ELF-1 (cell line): ENCODE data around the gene TCTN1.
"Not testable (repeated sequence)": the region's sequence is repeated elsewhere in the genome, so short reads cannot be mapped to it uniquely, and the experiment has no call there.

Experiments used
- DNase-seq: peaks from one replicate; pipeline ENCODE4 v3.0.0-alpha.2; 2016; ENCODE audit warnings: low read depth, low spot score

The TCTN1 gene

DNA sequence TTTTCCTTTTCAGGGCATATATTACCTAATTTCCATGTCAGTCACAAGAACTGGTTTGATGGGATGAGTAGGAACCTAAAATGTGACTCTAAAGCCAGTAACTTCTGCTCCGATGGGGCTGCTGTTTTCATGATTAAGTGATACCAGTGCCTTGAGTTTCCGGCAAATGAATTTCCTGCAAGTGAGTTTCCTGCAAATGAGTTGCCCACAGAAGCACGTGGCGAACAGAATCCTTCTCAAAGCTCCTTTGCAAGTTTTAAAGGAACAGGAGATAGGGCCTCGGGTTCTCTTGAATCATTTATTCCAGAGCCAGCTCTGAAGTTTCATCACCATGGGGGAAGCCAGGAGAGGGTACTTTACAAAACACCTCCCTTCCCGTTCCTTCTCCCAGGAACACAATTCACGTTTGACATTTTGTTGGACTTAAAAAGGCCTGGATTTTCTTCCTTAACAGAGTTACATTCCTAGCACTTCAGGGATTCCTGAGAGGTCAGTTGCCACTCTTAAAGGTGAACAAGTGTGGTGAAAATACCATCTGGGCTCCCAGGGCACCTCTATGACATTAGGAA lies 28.6 kb upstream of the TCTN1 start:
- no peak for DNase-seq

DNA sequence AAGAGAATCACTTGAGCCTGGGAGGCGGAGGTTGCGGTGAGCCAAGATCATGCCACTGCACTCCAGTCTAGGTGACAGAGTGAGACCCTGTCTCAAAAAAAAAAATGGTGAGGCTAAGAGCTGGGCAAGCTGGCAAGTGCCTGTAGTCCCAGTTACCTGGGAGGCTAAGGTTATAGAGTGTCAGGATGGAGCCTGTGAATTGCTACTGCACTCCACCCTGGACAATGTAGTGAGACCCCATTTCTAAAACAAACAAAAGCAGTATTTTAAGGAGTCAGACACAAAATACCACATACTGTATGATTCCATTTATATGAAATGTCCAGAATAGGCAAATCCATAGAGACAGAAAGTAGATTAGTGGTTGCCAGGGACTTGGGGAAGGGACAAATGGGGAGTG lies 26.8 kb upstream of the TCTN1 start:
- DNase-seq: not testable (repeated sequence)

DNA sequence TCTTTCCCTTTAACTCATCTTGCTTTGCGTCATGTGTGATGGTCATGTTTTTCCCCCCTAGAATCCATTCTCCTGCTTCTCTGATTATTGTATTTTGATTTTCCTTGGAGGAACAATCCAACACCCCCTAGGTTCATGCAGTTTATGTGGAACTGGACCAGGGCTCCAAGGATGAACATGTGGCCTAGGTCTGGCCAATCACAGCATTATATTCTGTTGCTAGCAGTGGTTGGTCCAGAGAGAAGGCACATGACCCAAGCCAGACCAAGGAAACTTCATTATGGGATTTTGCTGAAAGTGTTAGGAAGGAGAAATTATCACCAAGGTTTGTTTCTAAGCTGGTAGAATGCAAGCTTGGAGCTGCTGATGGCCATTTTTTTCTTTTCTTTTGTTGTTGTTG lies 23.9 kb upstream of the TCTN1 start:
- no peak for DNase-seq

DNA sequence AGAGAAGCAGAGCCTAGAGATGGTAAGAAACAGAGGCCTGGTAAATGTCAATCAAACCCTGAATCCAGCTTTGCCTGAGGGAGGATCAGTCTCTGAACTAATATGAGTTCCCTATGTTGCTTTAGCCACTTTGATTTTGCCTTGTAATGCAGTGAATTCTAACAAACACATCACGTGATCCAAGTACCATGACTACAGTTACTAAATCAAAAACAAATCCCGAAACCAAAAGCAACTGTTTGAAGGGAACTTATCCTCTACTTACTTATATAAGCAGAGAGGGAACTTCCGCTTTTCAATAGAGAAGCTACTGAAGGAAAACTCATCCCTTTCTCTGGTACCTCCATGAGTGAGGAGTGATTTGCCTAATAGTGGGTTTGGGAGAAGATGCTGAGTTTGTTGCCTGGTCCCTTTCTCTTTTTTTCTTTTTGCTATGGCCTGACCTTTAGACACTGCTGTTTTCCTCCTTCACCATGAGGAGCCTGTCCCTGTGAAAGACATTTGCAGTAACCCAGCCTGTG lies 23.1 kb upstream of the TCTN1 start:
- no peak for DNase-seq

DNA sequence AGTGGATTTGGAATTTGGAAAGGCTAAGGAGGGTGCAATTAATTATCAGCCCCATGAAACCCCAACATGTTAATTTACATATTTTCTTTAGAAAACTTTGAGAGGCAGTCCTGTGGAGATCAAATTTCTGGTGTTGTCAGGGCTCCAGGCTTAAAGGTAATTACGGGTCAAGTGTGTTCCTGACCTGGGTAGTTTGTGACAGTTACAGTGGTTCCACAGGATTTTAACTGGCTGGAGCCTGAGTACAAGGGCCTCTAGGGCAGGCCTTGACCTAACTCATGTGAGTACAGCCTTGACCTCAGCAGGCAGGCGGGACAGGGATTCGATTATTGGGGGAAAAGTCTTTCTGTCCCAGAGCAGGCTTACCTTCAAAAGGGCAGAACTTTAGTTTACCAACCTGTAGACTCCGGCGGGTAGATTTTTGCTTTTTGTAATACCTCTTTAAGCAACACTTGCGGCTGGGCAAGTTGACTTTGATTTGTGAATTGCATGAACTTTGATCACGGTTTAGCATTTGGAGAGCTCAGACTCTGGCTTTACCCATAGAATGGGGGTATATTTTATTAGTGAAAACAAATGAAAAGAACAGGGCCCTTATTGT lies 22.4 kb upstream of the TCTN1 start:
- DNase-seq: no peak

DNA sequence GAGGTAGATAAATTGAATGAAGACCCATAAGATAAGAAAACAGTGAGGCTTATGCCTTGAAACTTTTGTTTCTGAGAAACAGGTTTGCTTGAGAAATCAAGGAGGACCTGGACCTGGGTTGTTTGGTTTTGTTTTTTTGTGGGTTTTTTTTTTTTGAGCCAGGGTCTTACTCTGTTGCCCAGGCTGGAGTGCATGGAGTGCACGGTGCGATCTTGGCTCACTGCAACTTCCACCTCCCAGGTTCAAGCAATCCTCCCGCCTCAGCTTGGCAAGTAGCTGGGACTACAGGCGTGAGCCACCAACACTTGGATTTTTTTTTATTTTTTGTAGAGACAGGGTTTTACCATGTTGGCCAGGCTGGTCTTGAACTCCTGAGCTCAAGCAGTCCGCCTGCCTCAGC lies 21.9 kb upstream of the TCTN1 start:
- no peak for DNase-seq

DNA sequence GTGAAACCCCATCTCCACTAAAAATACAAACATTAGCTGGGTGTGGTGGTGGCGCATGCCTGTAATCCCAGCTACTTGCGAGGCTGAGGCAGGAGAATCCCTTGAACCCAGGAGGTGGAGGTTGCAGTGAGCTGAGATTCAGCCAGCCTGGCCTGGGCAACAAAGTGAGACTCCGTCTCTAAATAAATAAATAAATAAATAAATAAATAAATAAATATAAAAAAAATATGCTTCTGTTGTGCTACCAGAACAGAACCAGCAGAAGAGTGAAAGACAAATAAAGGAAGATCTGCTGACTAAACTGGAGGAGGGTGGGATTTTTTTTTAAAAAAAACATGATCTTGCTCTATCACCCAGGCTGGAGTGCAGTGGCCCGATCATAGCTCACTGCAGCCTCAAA lies 21.0 kb upstream of the TCTN1 start:
- not testable (repeated sequence) for DNase-seq

DNA sequence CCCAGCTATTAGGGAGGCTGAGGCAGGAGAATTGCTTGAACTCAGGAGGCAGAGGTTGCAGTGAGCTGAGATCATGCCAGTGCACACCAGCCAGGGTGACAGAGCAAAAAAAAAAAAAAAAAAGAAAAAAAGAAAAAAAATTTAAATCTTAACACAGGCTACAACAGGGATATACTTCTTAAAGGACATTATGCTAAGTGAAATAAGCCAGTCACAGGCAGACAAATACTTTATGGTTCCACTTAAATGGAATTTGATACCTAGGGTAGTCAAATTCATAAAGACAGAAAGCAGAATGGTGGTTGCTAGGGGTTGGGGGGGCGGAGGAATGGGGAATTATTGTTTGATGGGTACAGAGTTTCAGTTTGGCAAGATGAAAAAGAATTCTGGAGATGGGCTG lies 16.0 kb upstream of the TCTN1 start:
- no peak for DNase-seq

DNA sequence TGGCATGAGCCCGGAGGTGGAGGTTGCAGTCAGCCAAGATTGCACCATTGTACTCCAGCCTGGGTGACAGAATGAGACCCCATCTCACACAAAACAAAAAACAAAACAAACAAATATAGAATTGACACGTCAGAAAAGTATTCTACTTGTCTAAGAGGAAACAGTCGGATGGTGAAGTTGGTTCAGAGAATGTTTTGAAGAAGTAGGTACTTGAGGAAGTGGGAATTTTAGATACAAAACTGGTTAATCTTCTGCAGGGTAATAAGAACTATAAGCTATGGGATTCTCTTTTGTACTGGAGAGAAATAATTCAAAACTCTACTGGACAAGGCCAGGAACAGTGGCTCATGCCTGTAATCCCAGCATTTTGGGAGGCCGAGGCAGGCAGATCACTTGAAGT lies 14.6 kb upstream of the TCTN1 start:
- DNase-seq: no peak

DNA sequence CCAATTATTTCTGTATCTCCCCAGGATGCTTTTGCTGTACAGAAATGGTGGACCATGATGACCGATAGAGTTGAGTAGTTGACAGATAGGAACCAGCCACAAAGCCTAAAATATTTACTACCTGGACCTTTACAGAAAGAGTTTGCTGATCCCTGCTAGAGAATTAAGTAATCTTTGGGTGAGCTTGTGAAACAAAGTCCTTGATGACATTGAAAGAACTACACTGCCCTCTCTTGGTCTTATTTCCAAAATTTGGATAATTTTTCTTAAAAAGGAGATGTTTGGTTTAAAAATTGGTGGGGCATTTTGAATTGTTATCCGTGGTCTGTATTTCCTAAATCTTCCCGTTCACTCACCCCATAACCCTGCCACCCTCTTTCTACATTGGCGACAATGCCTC lies 13.7 kb upstream of the TCTN1 start:
- no peak for DNase-seq

DNA sequence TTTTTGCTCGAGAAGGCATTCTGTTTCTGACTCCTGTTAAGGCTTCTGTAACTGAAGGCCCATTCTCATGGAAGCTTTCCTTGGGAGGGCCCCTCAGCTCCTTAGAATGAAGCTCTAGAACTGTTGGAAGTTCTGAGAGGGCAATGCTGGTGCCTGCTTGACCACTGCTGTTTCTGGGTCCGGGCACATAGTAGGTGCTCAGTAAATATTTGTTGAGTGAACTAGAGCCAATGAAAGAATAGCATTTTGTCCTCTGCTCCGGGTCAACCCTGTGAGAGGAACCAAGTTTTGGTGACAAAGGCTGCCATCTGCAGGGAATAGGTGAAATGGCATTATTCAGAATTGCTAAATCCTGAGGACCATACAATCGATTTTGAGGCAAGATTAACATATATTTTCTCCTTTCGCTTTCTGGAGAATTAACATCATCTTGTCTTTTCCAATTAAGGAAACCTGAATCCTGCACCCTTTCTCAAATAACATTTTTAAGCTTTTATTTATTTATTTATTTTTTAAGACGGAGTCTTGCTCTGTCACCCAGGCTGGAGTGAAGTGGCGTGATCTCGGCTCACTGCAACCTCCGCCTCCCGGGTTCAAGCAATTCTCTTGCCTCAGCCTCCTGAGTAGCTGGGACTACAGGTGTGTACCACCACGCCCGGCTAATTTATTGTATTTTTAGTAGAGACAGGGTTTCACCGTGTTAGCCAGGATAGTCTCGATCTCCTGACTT lies 11.7 kb upstream of the TCTN1 start:
- DNase-seq: peak; percentile 41

DNA sequence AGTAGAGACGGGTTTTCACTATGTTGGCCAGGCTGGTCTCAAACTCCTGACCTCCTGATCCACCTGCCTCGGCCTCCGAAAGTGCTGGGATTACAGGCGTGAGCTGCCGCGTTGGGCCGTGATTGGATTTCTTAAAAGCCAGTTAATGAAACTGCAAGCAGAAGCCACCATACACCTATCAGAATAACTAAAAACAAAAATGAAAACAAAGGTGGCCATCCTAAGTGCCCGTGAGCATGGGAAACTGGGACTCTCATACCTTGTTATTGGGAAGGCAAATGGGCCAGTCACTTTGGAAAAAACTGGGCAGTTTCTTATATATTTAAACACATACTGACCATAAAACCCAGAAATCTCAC lies 7.7 kb upstream of the TCTN1 start:
- DNase-seq: no peak

DNA sequence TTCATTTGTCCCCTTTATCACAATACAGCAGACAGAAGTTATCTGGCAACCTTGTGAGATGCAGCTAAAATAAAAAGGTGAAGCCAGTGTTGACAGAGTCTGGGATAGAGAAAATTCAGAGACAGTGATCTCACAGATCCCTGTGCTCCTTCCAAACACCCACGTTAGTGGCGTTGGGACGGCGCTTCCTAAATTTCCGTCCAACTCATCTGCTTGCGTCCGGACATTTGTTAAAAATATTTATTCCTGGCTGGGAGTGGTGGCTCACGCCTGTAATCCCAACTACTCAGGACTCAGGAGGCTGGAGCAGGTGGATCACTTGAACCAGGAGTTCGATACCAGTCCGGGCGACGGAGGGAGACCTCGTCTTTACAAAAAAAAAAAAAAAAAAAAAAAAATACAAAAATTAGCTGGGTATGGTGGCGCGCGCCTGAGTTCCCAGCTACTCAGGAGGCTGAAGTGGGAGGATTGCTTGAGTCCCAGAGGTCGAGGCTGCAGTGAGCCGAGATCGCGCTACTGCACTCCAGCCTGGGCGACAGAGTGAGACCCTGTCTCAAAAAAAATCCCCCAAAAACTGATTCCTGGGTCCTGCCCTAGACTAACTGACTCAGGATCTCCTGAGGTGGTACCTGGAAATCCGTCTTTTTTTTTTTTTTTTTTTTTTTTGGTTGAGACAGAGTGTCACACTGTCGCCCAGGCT lies 708 bp upstream of the TCTN1 start:
- DNase-seq: no peak

DNA sequence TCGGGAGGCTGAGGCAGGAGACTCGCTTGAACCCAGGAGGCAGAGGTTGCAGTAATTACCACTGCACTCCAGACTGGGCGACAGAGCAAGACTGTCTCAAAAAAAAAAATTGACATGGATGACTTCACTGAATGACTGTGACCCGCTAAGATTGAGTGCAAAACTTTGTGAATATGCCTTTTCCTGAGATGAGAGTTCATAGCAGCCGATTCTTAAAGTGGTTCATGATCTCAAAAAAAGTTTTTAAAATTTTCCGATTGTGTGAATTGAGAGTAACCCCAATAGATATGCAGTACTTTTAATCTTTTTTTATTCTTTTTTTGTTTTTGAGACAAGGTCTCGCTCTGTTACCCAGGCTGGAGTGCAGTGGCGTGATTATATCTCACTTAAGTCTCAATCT lies 1.2 kb downstream of the TCTN1 start:
- no peak for DNase-seq

DNA sequence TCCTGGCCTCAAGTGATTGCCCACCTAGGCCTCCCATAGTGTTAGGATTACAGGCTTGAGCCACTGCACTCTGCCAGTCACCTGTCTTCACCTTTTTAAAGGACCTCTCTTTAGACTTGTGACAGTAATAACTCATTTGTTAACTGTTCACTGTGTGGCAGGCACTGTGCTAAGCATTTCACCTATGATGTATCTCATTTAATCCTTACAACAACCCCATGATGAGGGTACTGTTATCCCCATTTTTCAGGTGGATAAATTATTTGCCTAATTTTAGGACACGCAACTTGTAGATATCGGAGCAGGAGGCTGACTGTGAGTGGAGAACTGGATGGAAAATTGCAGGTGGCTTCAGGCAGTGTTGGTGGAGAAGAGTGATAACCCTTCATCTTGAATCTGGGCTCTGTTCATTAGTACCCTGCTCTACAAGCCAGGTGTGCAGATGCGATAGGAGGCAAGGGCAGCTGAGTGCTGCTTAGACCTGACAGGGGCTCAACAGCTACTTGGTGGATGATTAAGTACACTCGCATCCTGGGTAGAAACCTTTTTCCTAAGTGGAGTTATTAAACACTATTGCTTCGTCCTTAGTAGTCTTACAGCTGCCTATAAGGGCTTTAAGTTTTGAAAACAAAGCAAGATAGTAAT lies 2.7 kb downstream of the TCTN1 start:
- DNase-seq: no peak

DNA sequence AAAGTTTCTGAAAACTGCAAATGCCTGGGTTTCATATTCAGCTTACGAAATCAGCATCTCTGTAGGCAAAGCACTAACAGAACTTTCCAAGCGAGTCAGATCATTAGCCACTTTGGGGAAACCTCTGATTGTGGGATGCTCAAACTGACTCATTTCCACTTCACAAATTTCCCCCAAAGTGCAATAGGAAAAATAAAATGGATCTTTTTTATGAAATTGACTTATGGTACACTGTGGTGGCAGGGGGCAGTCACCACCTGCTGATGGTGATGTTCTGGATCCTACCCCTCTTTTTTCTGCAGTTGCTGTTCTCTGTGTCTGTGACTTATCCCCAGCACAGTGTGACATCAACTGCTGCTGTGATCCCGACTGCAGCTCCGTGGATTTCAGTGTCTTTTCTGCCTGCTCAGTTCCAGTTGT lies 5.6 kb downstream of the TCTN1 start:
- DNase-seq: no peak

DNA sequence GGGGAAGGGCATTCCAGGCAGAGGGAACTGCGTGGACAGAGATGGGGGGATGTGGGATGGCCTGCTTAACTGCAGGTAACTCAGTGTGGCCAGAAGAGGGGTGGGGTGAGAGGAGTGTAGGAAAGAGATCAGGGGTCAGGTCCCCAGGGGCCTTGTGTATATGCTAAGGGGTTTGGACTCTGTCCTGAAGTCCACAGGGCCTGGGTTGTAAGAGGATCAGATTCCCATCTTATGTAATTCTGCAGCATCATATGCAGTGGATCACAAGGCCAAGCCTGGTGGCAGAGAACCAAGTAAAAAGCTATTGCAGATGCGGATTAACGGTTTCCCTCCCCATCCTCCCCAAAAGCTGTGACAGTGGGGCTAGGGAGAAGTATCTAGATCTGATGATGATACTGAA lies 8.7 kb downstream of the TCTN1 start:
- no peak for DNase-seq

DNA sequence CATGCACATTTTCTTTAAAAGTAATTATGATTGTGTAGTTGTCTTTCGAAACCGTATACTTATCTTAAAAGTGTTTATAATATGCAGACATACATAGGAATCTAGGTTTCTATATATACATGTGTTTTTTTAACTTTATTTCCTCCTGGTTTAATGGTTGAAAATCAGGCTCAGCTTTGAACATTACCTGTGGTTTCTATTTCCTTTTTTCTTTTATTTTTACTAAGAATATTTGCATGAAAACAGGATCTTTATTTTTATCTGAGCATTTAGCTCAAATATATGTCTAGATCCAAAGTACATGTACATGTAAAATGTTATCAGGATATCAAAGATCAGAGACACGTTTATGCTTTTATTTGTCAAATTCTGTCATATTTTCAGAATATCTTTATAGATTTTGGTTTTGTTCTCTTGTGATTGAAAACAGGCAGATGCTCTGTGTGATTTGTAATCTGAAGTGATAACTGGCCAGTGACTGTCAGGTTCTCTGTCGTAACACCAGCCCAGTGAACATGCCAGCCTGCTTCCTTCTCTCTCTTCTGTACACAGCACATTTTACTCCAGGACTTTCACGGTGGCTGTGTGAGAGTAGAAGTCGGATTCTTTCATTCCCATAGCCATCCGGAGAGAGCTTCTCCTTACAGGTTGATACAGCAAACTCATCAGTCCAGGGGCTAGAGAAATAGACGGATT lies 13.7 kb downstream of the TCTN1 start:
- no peak for DNase-seq

DNA sequence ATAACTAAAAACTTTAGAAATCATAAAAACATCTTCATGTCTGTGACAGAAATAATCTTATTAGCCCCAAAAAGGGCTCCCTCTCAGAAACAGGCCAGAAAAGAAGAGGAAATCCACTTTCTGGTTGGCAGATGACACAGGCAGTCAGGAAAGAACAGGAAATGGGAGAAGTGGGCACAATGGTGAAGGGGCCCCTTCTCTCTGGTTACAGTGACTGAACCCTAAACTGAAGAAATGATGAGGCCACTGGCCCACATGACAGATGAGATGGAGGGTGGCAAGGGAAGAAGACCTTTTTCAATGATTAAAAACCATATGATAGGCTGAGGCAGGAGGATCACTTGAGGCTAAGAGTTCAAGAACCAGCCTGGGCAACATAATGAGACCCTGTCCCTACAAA lies 21.1 kb downstream of the TCTN1 start:
- no peak for DNase-seq

DNA sequence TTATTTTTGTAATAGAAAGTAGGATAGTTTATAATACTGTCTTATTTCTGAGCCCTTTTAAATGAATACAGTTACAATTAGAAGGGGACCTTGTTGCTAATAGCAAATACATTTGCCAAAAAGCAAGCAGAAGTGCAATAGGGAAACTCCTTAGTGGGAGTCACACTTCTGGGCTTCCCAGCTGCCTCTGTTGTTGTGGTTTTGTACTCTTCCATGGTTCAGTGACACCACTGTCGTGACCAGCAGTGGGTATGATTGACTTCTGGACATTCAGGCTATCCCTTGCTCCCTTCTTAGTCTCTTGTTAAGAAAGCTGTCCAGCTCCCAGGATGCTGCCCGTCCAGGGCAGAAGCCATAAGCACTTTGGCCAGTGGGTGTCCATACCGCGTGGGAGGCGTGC lies 22.6 kb downstream of the TCTN1 start:
- DNase-seq: no peak

DNA sequence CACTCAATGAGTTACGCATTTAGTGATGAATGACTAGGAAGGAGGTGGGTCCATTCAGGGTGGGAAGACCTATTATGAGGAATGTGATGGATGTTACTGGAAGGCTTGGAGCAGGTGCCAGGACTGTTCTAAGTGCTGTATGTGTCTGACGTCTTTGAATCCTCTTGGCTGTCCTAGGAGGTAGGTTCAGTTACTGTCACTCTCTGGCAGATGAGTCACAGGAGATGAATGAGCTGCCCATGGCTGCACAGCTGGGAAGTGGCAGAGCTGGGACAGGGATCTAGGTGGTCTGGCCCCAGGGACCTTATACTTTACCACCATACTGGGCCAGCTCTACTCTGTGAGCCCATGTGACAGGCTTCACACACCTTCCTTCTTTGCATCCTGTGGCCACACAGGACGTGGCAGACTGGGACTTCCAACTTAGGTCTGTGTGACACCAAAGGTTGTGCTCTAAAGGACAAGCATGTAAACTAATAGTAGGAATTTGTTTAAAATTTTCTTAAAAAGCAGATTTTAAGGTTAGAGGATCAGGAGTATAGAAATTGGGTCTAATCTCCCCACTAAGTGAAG lies 24.0 kb downstream of the TCTN1 start:
- no peak for DNase-seq
